Loucy (cell line): ENCODE data around the gene STPG4.

Experiments
- H2AFZ ChIP-seq: fragments of 200-600 bp; sonication (generic); 2 replicates; pipeline ENCODE4 v1.6.0; 2016; ENCODE audit warnings: antibody characterized with exemption, mild to moderate bottlenecking, low read length, moderate library complexity
- H3F3A ChIP-seq: fragments of 200-600 bp; 2 replicates; pipeline ENCODE4 v1.6.0; 2016; ENCODE audit warnings: antibody characterized with exemption, low read depth, mild to moderate bottlenecking
- H3K27me3 ChIP-seq: fragments of 200-600 bp; sonication (generic); 2 replicates; pipeline ENCODE4 v1.6.1; 2014; ENCODE audit warnings: low read length, mild to moderate bottlenecking; ENCODE audit not compliant: insufficient read depth, poor library complexity, severe bottlenecking
- H3K36me3 ChIP-seq: fragments of 200-600 bp; sonication (generic); 2 replicates; pipeline ENCODE4 v1.6.1; 2016; ENCODE audit warnings: low read length; ENCODE audit not compliant: insufficient read depth
- H3K4me1 ChIP-seq: fragments of 200-600 bp; sonication (generic); 2 replicates; pipeline ENCODE4 v1.5.1; 2014; ENCODE audit warnings: low read length, mild to moderate bottlenecking; ENCODE audit not compliant: insufficient read depth, poor library complexity, severe bottlenecking
- H3K4me2 ChIP-seq: fragments of 200-600 bp; sonication (generic); 2 replicates; pipeline ENCODE4 v1.6.0; 2014; ENCODE audit warnings: antibody characterized with exemption, low read length, low read depth, mild to moderate bottlenecking; ENCODE audit not compliant: poor library complexity, severe bottlenecking
- H3K4me3 ChIP-seq: fragments of 200-600 bp; sonication (generic); 2 replicates; pipeline ENCODE4 v1.5.1; 2014; ENCODE audit warnings: low read length, mild to moderate bottlenecking, mixed read lengths; ENCODE audit not compliant: poor library complexity, severe bottlenecking
- H3K79me2 ChIP-seq: fragments of 200-600 bp; sonication (generic); 2 replicates; pipeline ENCODE4 v1.6.1; 2014; ENCODE audit warnings: low read length; ENCODE audit not compliant: insufficient read depth
- H3K9ac ChIP-seq: fragments of 200-600 bp; sonication (generic); 2 replicates; pipeline ENCODE4 v1.6.0; 2014; ENCODE audit warnings: mild to moderate bottlenecking, low read depth, low read length, moderate library complexity; ENCODE audit not compliant: poor library complexity, severe bottlenecking
- H3K9me2 ChIP-seq: fragments of 200-600 bp; sonication (generic); replicated peaks from 2 replicates; pipeline ENCODE4 v1.6.1; 2016; ENCODE audit warnings: low read depth, low read length, mixed read lengths
- H3K9me3 ChIP-seq: fragments of 200-600 bp; sonication (generic); 2 replicates; pipeline ENCODE4 v1.6.1; 2014; ENCODE audit warnings: mild to moderate bottlenecking, antibody characterized with exemption, low read length, low read depth; ENCODE audit not compliant: insufficient read depth
- H4K20me1 ChIP-seq: fragments of 200-600 bp; sonication (generic); 2 replicates; pipeline ENCODE4 v1.6.0; 2014; ENCODE audit warnings: antibody characterized with exemption, low read length, mild to moderate bottlenecking; ENCODE audit not compliant: insufficient read depth, poor library complexity, severe bottlenecking
- CTCF ChIP-seq: fragments of 200-600 bp; sonication (generic); conservative IDR thresholded peaks from 2 replicates; pipeline ENCODE4 v1.5.1; 2014; ENCODE audit warnings: mild to moderate bottlenecking, antibody characterized with exemption, low read length
- EZH2phosphoT487 ChIP-seq: fragments of 200-600 bp; IDR thresholded peaks from 2 replicates; pipeline ENCODE4 v1.6.1; 2018; ENCODE audit warnings: antibody characterized with exemption, mild to moderate bottlenecking, moderate library complexity, borderline replicate concordance

STPG4 gene

GRCh38 chr2:47086054-47086471 is 69.0 kb downstream of the STPG4 start:
- H3K27me3 ChIP-seq: no peaks in the 10 kb centered on the region
- TF ChIP-seq CTCF: no peak
- TF ChIP-seq EZH2phosphoT487: no peak
- no peaks in the 10 kb centered on the region for H3K9me2 ChIP-seq
- no peak overlapping the region for H3K4me2 ChIP-seq
- peaks cover 14% of the 10 kb centered on the region for H3K4me1 ChIP-seq
- no peak overlapping the region for H3K9ac ChIP-seq
- H3K9me3 ChIP-seq: no peaks in the 10 kb centered on the region
- H3K4me3 ChIP-seq: no peak overlapping the region
- no peaks in the 10 kb centered on the region for H4K20me1 ChIP-seq
- H3F3A ChIP-seq: no peaks in the 10 kb centered on the region; the same call in 1 of the 2 replicates
- H3K79me2 ChIP-seq: no peaks in the 10 kb centered on the region
- H3K36me3 ChIP-seq: no peaks in the 10 kb centered on the region
- H2AFZ ChIP-seq: peak overlapping the region; percentile 62; the same call in 1 of the 2 replicates

GRCh38 chr2:47083886-47084687 is 71.0 kb downstream of the STPG4 start:
- Histone ChIP-seq H3K36me3 (no peaks in the 10 kb centered on the region), H3K9me2 (no peaks in the 10 kb centered on the region), H4K20me1 (no peaks in the 10 kb centered on the region), H3K4me1 (peaks cover 14% of the 10 kb centered on the region), H3K4me3 (no peak overlapping the region), H2AFZ (no peak overlapping the region), H3K4me2 (no peak overlapping the region), H3K27me3 (no peaks in the 10 kb centered on the region), H3K9ac (no peak overlapping the region), H3K9me3 (no peaks in the 10 kb centered on the region), H3F3A (no peaks in the 10 kb centered on the region; the same call in 1 of the 2 replicates), H3K79me2 (no peaks in the 10 kb centered on the region)
- TF ChIP-seq CTCF (no peak), EZH2phosphoT487 (no peak)

- no peaks in the 10 kb centered on the region for H3K36me3 ChIP-seq
- no peaks in the 10 kb centered on the region for H3K79me2 ChIP-seq
- no peak overlapping the region for H3K9ac ChIP-seq
- no peaks in the 10 kb centered on the region for H3K27me3 ChIP-seq
- H3K9me2 ChIP-seq: no peaks in the 10 kb centered on the region
- H3K4me1 ChIP-seq: peaks cover 11% of the 10 kb centered on the region
- H4K20me1 ChIP-seq: no peaks in the 10 kb centered on the region
- H2AFZ ChIP-seq: no peak overlapping the region
- no peak overlapping the region for H3K4me3 ChIP-seq
- H3K9me3 ChIP-seq: no peaks in the 10 kb centered on the region
- H3F3A ChIP-seq: no peaks in the 10 kb centered on the region; the same call in 1 of the 2 replicates
- no peak overlapping the region for H3K4me2 ChIP-seq
- TF ChIP-seq CTCF: no peak
These were observed 71.6 kb downstream of the STPG4 start for GRCh38 chr2:47083485-47083884.
